Measurements from ENCODE around the gene AXIN1.
"Not testable (repeated sequence)": the region's sequence is repeated elsewhere in the genome, so short reads cannot be mapped to it uniquely, and the experiment has no call there.

AXIN1 gene

GRCh38 chr16:268141-269053 is 84.1 kb downstream of the AXIN1 start:
- no peak overlapping the region for H3K4me3 ChIP-seq (ENCODE audit: low read length)
- no peak for DNase-seq (ENCODE audit: low read depth)
- no peak for TF ChIP-seq CTCF (conservative IDR thresholded peaks at IDR 0.05; ENCODE audit: low read depth, low read length)

- DNase-seq (ENCODE audit: low read depth); H3K4me3 ChIP-seq (ENCODE audit: low read length): not testable (repeated sequence)
Measured at GRCh38 chr16:267562-267961, 85.0 kb downstream of the AXIN1 start.

GRCh38 chr16:266258-267164 is 86.0 kb downstream of the AXIN1 start:
- no peak overlapping the region for H3K4me3 ChIP-seq (ENCODE audit: low read length)
- DNase-seq (ENCODE audit: low read depth) = no peak
- no peak for TF ChIP-seq CTCF (conservative IDR thresholded peaks at IDR 0.05; ENCODE audit: low read depth, low read length)

- no peak overlapping the region for H3K4me3 ChIP-seq (ENCODE audit: low read length)
- no peak for DNase-seq (ENCODE audit: low read depth)
- no peak for TF ChIP-seq CTCF (conservative IDR thresholded peaks at IDR 0.05; ENCODE audit: low read depth, low read length)
Measured at GRCh38 chr16:265711-266110, 86.8 kb downstream of the AXIN1 start.

- TF ChIP-seq CTCF (conservative IDR thresholded peaks at IDR 0.05; ENCODE audit: low read depth, low read length) = no peak
- no peak overlapping the region for H3K4me3 ChIP-seq (ENCODE audit: low read length)
- DNase-seq (ENCODE audit: low read depth) = no peak
Measured at GRCh38 chr16:265002-265529, 87.5 kb downstream of the AXIN1 start.

- DNase-seq (ENCODE audit: low read depth) = no peak
- no peak overlapping the region for H3K4me3 ChIP-seq (ENCODE audit: low read length)
- TF ChIP-seq CTCF (conservative IDR thresholded peaks at IDR 0.05; ENCODE audit: low read depth, low read length) = no peak
Measured at GRCh38 chr16:264440-264951, 88.0 kb downstream of the AXIN1 start.

GRCh38 chr16:263944-264343 is 88.6 kb downstream of the AXIN1 start:
- H3K4me3 ChIP-seq (ENCODE audit: low read length) = no peak overlapping the region

More at GRCh38 chr16:263944-264343, 88.6 kb downstream of the AXIN1 start:
- no peak for DNase-seq (ENCODE audit: low read depth)
- no peak for TF ChIP-seq CTCF (conservative IDR thresholded peaks at IDR 0.05; ENCODE audit: low read depth, low read length)

Measured in retinal pigment epithelial cell (primary cell).